Heart left ventricle (tissue), 13 donors: ENCODE data around the gene ZFAND3.

ENCODE experiments used
- POLR2A ChIP-seq, 2 donors: fragments of 450-650 bp; IDR thresholded peaks; one replicate each; pipeline ENCODE4 v1.6.1; 2017; ENCODE audit warnings: antibody characterized with exemption in 2 of 2, mild to moderate bottlenecking in 2 of 2, moderate library complexity in 2 of 2
- TF ChIP-seq, protein P1 (sequence below), 12 donors: fragments of 200-600 bp; sonication (generic) in 4 of 12; IDR thresholded peaks; one replicate each; pipeline versions ENCODE4 v1.5.0 to v1.8.0; 2018 to 2022; ENCODE audit warnings: antibody characterized with exemption in 12 of 12, mild to moderate bottlenecking in 5 of 12
- donor health status: ischemic (EF 13 %, LVEDD 7.1; RV severe dilation, severe dysfunction).
- donor health status: DM: no; HTN: yes; CAD: no.
- donor health status: DM: no; HTN: no; CAD: no.
- donor health status: ischemic (EF 25% LVEDD 6.9; RV normal size, moderate dysfunction).
- donor health status: ischemic (EF 25% LVEDD 5.7; RV mildly dilated, moderate dysfunction).
- donor health status: ischemic (EF 35%, LVEDD 5.7; RV mildly dilated, moderate dysfunction).
- donor health status: nonischemic (EF 11% LVEDD 7.7; RV severe dilation, severe dysfunction).
- donor health status: DM: yes; HTN: yes; CAD: no.
- donor health status: PGD.
- donor health status: ischemic (EF 29% LVEDD 5.4; RV normal size, mild dysfunction).
- donor health status: nonischemic (EF 23%, LVEDD 6.1; RV moderate dilation, normal function).

DNA sequence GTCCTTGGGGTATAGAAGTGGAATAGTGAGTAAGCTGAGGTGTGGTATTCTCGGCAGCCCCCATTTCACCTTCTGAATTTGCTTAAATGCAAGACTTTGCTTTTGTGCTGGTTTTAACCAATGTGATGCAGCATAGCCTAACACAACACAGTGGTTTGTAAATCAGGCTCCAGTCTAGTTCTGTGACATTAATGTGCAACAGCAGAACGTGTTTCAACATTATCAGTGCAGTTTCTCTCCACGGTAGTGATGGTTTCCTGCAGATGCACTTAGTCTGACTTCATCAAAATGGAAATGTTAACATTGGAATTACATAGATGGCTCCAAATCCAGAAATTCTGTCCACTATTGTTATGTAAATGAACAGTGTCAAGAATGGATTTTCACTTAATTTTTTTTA lies 139.5 kb downstream of the ZFAND3 start:
- TF ChIP-seq, protein P1, sequence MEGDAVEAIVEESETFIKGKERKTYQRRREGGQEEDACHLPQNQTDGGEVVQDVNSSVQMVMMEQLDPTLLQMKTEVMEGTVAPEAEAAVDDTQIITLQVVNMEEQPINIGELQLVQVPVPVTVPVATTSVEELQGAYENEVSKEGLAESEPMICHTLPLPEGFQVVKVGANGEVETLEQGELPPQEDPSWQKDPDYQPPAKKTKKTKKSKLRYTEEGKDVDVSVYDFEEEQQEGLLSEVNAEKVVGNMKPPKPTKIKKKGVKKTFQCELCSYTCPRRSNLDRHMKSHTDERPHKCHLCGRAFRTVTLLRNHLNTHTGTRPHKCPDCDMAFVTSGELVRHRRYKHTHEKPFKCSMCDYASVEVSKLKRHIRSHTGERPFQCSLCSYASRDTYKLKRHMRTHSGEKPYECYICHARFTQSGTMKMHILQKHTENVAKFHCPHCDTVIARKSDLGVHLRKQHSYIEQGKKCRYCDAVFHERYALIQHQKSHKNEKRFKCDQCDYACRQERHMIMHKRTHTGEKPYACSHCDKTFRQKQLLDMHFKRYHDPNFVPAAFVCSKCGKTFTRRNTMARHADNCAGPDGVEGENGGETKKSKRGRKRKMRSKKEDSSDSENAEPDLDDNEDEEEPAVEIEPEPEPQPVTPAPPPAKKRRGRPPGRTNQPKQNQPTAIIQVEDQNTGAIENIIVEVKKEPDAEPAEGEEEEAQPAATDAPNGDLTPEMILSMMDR (IDR thresholded peaks at IDR 0.05): no peak
- no peak for TF ChIP-seq POLR2A (IDR thresholded peaks at IDR 0.05)
